GM23338 (cell line): ENCODE data around the gene SLC9A8.

Experiments used
- CREB1 ChIP-seq: fragments of 250-450 bp; sonication (Bioruptor Pico); IDR thresholded peaks from 2 replicates; pipeline ENCODE4 v1.5.0; 2020; ENCODE audit warnings: low read depth, mild to moderate bottlenecking, moderate library complexity
- EZH2 ChIP-seq: fragments of 200-600 bp; sonication (generic); IDR thresholded peaks from one replicate; pipeline ENCODE4 v1.8.0; 2017; ENCODE audit warnings: antibody characterized with exemption, mild to moderate bottlenecking, low read depth; ENCODE audit not compliant: unreplicated experiment
- EZH2phosphoT487 ChIP-seq: fragments of 200-600 bp; sonication (generic); IDR thresholded peaks from one replicate; pipeline ENCODE4 v1.8.1; 2018; ENCODE audit warnings: antibody characterized with exemption; ENCODE audit not compliant: unreplicated experiment
- JUNB ChIP-seq: IDR thresholded peaks from one replicate; pipeline ENCODE4 v1.6.1; 2016; ENCODE audit warnings: antibody characterized with exemption; ENCODE audit not compliant: unreplicated experiment
- NANOG ChIP-seq: IDR thresholded peaks from 2 replicates; pipeline ENCODE4 v1.6.1; 2016; ENCODE audit warnings: antibody characterized with exemption, borderline replicate concordance
- POLR2AphosphoS5 ChIP-seq: IDR thresholded peaks from 2 replicates; pipeline ENCODE4 v1.6.1; 2016; ENCODE audit warnings: antibody characterized with exemption, low read depth
- STAT1 ChIP-seq: IDR thresholded peaks from one replicate; pipeline ENCODE4 v1.6.1; 2016; ENCODE audit warnings: antibody characterized with exemption; ENCODE audit not compliant: unreplicated experiment
- ZNF114 ChIP-seq: fragments of 250-450 bp; sonication (Bioruptor Pico); IDR thresholded peaks from 2 replicates; pipeline ENCODE4 v1.5.0; 2020; ENCODE audit warnings: mild to moderate bottlenecking, moderate library complexity
- TF ChIP-seq, protein P1 (sequence below), 2 experiments: fragments of 200-600 bp in 1 of 2; sonication (generic) in 1 of 2; conservative IDR thresholded peaks; 2 replicates each; pipeline versions ENCODE4 v1.5.1 to v1.6.1; 2016 to 2017; ENCODE audit warnings: antibody characterized with exemption in 2 of 2, low read depth in 2 of 2, mild to moderate bottlenecking in 2 of 2, moderate library complexity in 1 of 2
- TF ChIP-seq, protein P2 (sequence below): IDR thresholded peaks from one replicate; pipeline ENCODE4 v1.6.1; 2018; ENCODE audit warnings: antibody characterized with exemption; ENCODE audit not compliant: unreplicated experiment
- TF ChIP-seq, protein P3 (sequence below): IDR thresholded peaks from 2 replicates; pipeline ENCODE4 v1.6.1; 2016; ENCODE audit warnings: antibody characterized with exemption

DNA sequence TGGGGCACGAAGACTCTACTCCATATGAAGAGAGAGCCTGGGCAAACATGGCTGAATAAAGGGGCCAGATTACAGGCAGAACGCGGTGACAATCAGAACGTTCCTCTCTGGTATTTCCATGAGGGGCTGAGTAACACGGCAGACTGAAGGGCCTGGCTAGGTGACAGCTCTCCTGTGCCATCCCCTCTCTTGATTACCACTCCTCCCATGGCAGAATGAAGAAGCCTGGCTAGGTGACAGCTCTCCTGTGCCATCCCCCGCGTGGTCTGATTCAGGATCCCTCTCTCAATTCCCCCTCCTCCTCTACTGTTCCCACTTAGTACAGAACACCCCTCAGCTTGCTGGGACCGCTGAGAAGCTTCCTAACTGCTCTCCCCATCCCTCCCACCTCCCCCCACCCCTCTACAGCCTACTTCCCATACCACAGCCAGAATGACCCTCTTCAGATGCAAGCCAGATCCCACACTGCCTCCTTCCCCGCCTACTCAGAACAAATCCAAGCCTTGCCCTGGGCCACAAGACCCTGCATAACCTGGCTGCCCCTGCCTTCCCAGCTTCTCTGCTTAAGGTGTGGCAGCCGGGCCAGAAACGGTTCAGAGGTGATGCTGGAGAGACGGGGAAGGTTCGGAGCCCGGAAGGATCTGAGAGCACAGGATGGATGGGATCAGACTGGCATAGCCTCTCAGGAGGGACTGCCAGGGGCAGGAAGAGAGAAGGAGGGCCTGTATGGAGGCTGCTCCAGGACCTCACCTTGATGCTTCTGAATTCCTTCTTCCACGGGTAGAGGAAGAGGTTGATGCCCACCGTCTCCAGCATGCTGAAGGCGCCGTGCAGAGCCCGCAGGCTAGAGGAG lies 95.0 kb downstream of the SLC9A8 start:
- TF ChIP-seq POLR2AphosphoS5 (no peak), JUNB (no peak), EZH2 (no peak), NANOG (no peak), STAT1 (no peak), EZH2phosphoT487 (no peak), ZNF114 (CRISPR knock-in tag) (no peak), CREB1 (CRISPR knock-in tag) (no peak)
- TF ChIP-seq, protein P1, sequence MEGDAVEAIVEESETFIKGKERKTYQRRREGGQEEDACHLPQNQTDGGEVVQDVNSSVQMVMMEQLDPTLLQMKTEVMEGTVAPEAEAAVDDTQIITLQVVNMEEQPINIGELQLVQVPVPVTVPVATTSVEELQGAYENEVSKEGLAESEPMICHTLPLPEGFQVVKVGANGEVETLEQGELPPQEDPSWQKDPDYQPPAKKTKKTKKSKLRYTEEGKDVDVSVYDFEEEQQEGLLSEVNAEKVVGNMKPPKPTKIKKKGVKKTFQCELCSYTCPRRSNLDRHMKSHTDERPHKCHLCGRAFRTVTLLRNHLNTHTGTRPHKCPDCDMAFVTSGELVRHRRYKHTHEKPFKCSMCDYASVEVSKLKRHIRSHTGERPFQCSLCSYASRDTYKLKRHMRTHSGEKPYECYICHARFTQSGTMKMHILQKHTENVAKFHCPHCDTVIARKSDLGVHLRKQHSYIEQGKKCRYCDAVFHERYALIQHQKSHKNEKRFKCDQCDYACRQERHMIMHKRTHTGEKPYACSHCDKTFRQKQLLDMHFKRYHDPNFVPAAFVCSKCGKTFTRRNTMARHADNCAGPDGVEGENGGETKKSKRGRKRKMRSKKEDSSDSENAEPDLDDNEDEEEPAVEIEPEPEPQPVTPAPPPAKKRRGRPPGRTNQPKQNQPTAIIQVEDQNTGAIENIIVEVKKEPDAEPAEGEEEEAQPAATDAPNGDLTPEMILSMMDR (conservative IDR thresholded peaks at IDR 0.05; ENCODE audit: low read depth in 2 of 2) = no peak
- TF ChIP-seq, protein P2, sequence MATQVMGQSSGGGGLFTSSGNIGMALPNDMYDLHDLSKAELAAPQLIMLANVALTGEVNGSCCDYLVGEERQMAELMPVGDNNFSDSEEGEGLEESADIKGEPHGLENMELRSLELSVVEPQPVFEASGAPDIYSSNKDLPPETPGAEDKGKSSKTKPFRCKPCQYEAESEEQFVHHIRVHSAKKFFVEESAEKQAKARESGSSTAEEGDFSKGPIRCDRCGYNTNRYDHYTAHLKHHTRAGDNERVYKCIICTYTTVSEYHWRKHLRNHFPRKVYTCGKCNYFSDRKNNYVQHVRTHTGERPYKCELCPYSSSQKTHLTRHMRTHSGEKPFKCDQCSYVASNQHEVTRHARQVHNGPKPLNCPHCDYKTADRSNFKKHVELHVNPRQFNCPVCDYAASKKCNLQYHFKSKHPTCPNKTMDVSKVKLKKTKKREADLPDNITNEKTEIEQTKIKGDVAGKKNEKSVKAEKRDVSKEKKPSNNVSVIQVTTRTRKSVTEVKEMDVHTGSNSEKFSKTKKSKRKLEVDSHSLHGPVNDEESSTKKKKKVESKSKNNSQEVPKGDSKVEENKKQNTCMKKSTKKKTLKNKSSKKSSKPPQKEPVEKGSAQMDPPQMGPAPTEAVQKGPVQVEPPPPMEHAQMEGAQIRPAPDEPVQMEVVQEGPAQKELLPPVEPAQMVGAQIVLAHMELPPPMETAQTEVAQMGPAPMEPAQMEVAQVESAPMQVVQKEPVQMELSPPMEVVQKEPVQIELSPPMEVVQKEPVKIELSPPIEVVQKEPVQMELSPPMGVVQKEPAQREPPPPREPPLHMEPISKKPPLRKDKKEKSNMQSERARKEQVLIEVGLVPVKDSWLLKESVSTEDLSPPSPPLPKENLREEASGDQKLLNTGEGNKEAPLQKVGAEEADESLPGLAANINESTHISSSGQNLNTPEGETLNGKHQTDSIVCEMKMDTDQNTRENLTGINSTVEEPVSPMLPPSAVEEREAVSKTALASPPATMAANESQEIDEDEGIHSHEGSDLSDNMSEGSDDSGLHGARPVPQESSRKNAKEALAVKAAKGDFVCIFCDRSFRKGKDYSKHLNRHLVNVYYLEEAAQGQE = no peak
- TF ChIP-seq, protein P3, sequence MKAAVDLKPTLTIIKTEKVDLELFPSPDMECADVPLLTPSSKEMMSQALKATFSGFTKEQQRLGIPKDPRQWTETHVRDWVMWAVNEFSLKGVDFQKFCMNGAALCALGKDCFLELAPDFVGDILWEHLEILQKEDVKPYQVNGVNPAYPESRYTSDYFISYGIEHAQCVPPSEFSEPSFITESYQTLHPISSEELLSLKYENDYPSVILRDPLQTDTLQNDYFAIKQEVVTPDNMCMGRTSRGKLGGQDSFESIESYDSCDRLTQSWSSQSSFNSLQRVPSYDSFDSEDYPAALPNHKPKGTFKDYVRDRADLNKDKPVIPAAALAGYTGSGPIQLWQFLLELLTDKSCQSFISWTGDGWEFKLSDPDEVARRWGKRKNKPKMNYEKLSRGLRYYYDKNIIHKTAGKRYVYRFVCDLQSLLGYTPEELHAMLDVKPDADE = no peak
